Spleen (tissue), 11 donors: ENCODE data around the gene HPCAL1. TPM values are rescaled to one million over a fixed set of nuclear protein-coding genes. Genes with fewer than 3 reads are reported as not detected.

Source experiments
- DNase-seq: peaks from one replicate; pipeline ENCODE4 v3.0.0-alpha.2; 2020
- H3K27ac ChIP-seq, 8 donors: fragments of 200-600 bp; sonication (generic) in 7 of 8; 1 replicate in 4 of 8; 2 replicates in 4 of 8; pipeline versions ENCODE4 v1.5.0 to v1.8.0; 2016 to 2021; ENCODE audit warnings: inconsistent platforms in 4 of 8, mild to moderate bottlenecking in 4 of 8, moderate library complexity in 1 of 8
- H3K27me3 ChIP-seq, 7 donors: fragments of 200-600 bp; sonication (generic) in 6 of 7; replicated peaks in 1 of 7; 1 replicate in 4 of 7; 2 replicates in 3 of 7; pipeline versions ENCODE4 v1.5.0 to v1.8.0; 2016 to 2021; ENCODE audit warnings: inconsistent platforms in 3 of 7, mild to moderate bottlenecking in 1 of 7
- H3K36me3 ChIP-seq, 6 donors: fragments of 200-600 bp; sonication (generic) in 5 of 6; 1 replicate in 4 of 6; 2 replicates in 2 of 6; pipeline versions ENCODE4 v1.5.0 to v1.8.0; 2016 to 2021; ENCODE audit warnings: inconsistent platforms in 2 of 6
- H3K4me1 ChIP-seq, 6 donors: fragments of 200-600 bp; sonication (generic) in 5 of 6; 1 replicate in 3 of 6; 2 replicates in 3 of 6; pipeline versions ENCODE4 v1.5.0 to v1.8.0; 2016 to 2021; ENCODE audit warnings: inconsistent platforms in 3 of 6
- H3K4me3 ChIP-seq, 8 donors: fragments of 200-600 bp; sonication (generic) in 7 of 8; 1 replicate in 4 of 8; 2 replicates in 4 of 8; pipeline versions ENCODE4 v1.5.0 to v1.8.0; 2016 to 2021; ENCODE audit warnings: inconsistent platforms in 4 of 8, mild to moderate bottlenecking in 4 of 8, moderate library complexity in 2 of 8
- H3K9me3 ChIP-seq, 8 donors: fragments of 200-600 bp; sonication (generic) in 7 of 8; 1 replicate in 4 of 8; 2 replicates in 4 of 8; pipeline versions ENCODE4 v1.5.0 to v1.8.0; 2016 to 2021; ENCODE audit warnings: inconsistent platforms in 4 of 8
- POLR2A ChIP-seq, 3 donors: fragments of 450-650 bp; IDR thresholded peaks; one replicate each; pipeline ENCODE4 v1.5.1; 2017; ENCODE audit warnings: antibody characterized with exemption in 3 of 3, mild to moderate bottlenecking in 1 of 3
- POLR2AphosphoS5 ChIP-seq, 3 donors: sonication (generic); formaldehyde crosslinking; IDR thresholded peaks; one replicate each; pipeline ENCODE4 v1.5.1; 2017; ENCODE audit warnings: antibody characterized with exemption in 3 of 3
- WGBS, 5 donors: extraction: QIAGEN DNeasy Blood & Tissue Kit in 3 of 5; methylation state at CpG; one replicate each; pipeline versions ENCODE4 v1.1.5 to v1.1.7; 2013 to 2018; 5-methylcytosine and 5-hydroxymethylcytosine counted together
- intact Hi-C: fragments of 100-400 bp; cut with DNase I; formaldehyde crosslinking; loops from one replicate; pipeline ENCODE4 v1.15.0; 2023; ENCODE audit warnings: low total_unique reads
- polyA plus RNA-seq, 3 donors: library from polyadenylated mRNA; stranded (reverse); fragments of 200-250 nt; gene quantifications; one replicate each; pipeline ENCODE4 v1.2.1, GENCODE V29; 2013
- total RNA-seq, 7 donors: library from RNA; depleted of rRNA in 3 of 7; stranded (reverse); fragments of >200 nt in 3 of 7; fragmentation: NEBNext Ultra II Directional in 4 of 7; extraction: Animal tissue kit (Norgen Biotek cat#: 25700) in 4 of 7; gene quantifications; one replicate each; pipeline versions ENCODE4 v1.1.0 to v1.2.1, GENCODE V29; 2016 to 2021
- TF ChIP-seq, protein P1 (sequence below), 11 experiments: fragments of 200-600 bp in 7 of 11; fragments of 450-650 bp in 4 of 11; sonication (generic) in 4 of 11; IDR thresholded peaks in 8 of 11; conservative IDR thresholded peaks in 3 of 11; 1 replicate in 7 of 11; 2 replicates in 4 of 11; pipeline versions ENCODE4 v1.4.0 to v1.8.0; 2016 to 2021; ENCODE audit warnings: antibody characterized with exemption in 11 of 11, inconsistent platforms in 4 of 11, mild to moderate bottlenecking in 1 of 11
- donor health status: healthy with polysubstance abuse.
- donor health status: DM: no; HTN: no; CAD: no; lungs with moderate emphysema.
- donor health status: DM: no; HTN: no; CAD: no.
- donor health status: Bipolar disorder and iron deficiency.
- donor health status: healthy.
- donor health status: DM: no; HTN: no; CAD: no.
- donor health status: DM: yes; HTN: yes; CAD: no.

HPCAL1 gene
- total and polyA plus RNA-seq, 10 donors = 41.9 to 80.6 (median 57.7) TPM

GRCh38 chr2:10400978-10401951, 98.6 kb downstream of the HPCAL1 start:
- DNase-seq = peak; percentile 85
- intact Hi-C loops = loop anchor here (10.0 kb wide), 3 partner anchors 96 to 276 kb away; partner anchors contain the start of genes HPCAL1 and RRM2
- Histone ChIP-seq H3K27me3 (peaks cover 0 to 5% (median 0%) of the 10 kb centered on the region in 7 donors), H3K4me1 (peaks cover 22 to 93% (median 52%) of the 10 kb centered on the region in 6 donors), H3K36me3 (peaks cover 0 to 63% (median 0%) of the 10 kb centered on the region in 6 donors), H3K4me3 (no peak overlapping the region), H3K9me3 (no peaks in the 10 kb centered on the region), H3K27ac (peak overlapping the region in 7 of 8 donors; percentile 38 to 76 (median 69))
- WGBS, 5 donors = 49 to 71% (median 58%) methylated on average over 19 to 21 of the region's 21 CpGs
- TF ChIP-seq POLR2A (IDR thresholded peaks at IDR 0.05) (no peak), POLR2AphosphoS5 (IDR thresholded peaks at IDR 0.05) (peak in 2 of 3 donors; percentile 58 to 59)
- TF ChIP-seq, protein P1, sequence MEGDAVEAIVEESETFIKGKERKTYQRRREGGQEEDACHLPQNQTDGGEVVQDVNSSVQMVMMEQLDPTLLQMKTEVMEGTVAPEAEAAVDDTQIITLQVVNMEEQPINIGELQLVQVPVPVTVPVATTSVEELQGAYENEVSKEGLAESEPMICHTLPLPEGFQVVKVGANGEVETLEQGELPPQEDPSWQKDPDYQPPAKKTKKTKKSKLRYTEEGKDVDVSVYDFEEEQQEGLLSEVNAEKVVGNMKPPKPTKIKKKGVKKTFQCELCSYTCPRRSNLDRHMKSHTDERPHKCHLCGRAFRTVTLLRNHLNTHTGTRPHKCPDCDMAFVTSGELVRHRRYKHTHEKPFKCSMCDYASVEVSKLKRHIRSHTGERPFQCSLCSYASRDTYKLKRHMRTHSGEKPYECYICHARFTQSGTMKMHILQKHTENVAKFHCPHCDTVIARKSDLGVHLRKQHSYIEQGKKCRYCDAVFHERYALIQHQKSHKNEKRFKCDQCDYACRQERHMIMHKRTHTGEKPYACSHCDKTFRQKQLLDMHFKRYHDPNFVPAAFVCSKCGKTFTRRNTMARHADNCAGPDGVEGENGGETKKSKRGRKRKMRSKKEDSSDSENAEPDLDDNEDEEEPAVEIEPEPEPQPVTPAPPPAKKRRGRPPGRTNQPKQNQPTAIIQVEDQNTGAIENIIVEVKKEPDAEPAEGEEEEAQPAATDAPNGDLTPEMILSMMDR (IDR thresholded peaks at IDR 0.05 in 8 of 11, conservative IDR thresholded peaks at IDR 0.05 in 3 of 11) = no peak

DNA sequence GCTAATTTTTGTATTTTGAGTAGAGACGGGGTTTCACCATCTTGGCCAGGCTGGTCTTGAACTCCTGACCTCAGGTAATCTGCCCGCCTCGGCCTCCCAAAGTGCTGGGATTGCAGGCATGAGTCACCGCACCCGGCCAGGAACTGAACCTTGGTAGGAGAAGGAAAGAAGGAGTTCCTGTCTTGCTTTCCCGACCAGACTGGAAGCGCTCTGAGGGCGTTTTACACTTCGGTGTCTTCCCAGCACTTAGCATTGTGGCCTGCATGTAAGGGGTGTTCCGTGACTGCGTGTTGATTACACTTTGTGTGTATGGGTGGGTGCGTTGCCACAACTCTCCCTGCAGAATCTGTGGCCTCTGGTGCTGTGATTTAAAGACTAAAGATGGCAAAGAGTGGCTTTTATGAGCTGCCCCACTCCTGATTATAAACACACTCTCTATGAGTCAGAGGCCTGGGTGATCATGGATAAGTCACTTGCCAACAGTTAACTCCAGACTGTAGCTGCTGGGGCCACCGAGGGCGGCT, 99.4 kb downstream of the HPCAL1 start:
- WGBS, 5 donors = 74 to 88% (median 80%) methylated on average over 12 to 14 of the region's 14 CpGs
- intact Hi-C loops = loop anchor here (10.0 kb wide), 3 partner anchors 97 to 277 kb away; partner anchors contain the start of genes HPCAL1 and RRM2
- no peak for DNase-seq
- Histone ChIP-seq H3K27me3 (peaks cover 0 to 5% (median 0%) of the 10 kb centered on the region in 7 donors), H3K27ac (peak overlapping the region in 5 of 8 donors; percentile 1 to 76 (median 70)), H3K4me1 (peaks cover 28 to 93% (median 56%) of the 10 kb centered on the region in 6 donors), H3K9me3 (no peaks in the 10 kb centered on the region), H3K36me3 (peaks cover 0 to 62% (median 0%) of the 10 kb centered on the region in 6 donors), H3K4me3 (no peak overlapping the region)
- TF ChIP-seq, protein P1 (IDR thresholded peaks at IDR 0.05 in 8 of 11, conservative IDR thresholded peaks at IDR 0.05 in 3 of 11) = no peak
- TF ChIP-seq POLR2A (IDR thresholded peaks at IDR 0.05) = no peak
- TF ChIP-seq POLR2AphosphoS5 (IDR thresholded peaks at IDR 0.05) = no peak

GRCh38 chr2:10402653-10403215, 100.0 kb downstream of the HPCAL1 start:
- peaks cover 34 to 93% (median 58%) of the 10 kb centered on the region in 6 donors for H3K4me1 ChIP-seq
- no peak for TF ChIP-seq POLR2AphosphoS5 (IDR thresholded peaks at IDR 0.05)
- TF ChIP-seq, protein P1 (IDR thresholded peaks at IDR 0.05 in 8 of 11, conservative IDR thresholded peaks at IDR 0.05 in 3 of 11) = no peak
- TF ChIP-seq POLR2A (IDR thresholded peaks at IDR 0.05) = no peak
- peak overlapping the region in 1 of 8 donors; percentile 1 for H3K27ac ChIP-seq
- no peak overlapping the region for H3K4me3 ChIP-seq
- 83 to 96% (median 89%) methylated on average over 8 of the region's 8 CpGs for WGBS, 5 donors
- peaks cover 0 to 56% (median 0%) of the 10 kb centered on the region in 6 donors for H3K36me3 ChIP-seq
- H3K9me3 ChIP-seq = no peaks in the 10 kb centered on the region
- H3K27me3 ChIP-seq = peaks cover 0 to 5% (median 0%) of the 10 kb centered on the region in 7 donors
- intact Hi-C loops = loop anchor here (10.0 kb wide), 3 partner anchors 98 to 278 kb away; partner anchors contain the start of genes HPCAL1 and RRM2
- DNase-seq = no peak
